Activated naive CD4-positive, alpha-beta T cell (primary cell): ENCODE measurements around the gene ZNF564.
A peak's percentile ranks its signal among the peaks of the same experiment; 100 is the strongest.
"Not testable (repeated sequence)": the region's sequence is repeated elsewhere in the genome, so short reads cannot be mapped to it uniquely, and the experiment has no call there.

Source experiments
- DNase-seq, 4 experiments: peaks; one replicate each; lab custom pipeline; 2025; lab: John Stamatoyannopoulos, UW

ZNF564 gene

DNA sequence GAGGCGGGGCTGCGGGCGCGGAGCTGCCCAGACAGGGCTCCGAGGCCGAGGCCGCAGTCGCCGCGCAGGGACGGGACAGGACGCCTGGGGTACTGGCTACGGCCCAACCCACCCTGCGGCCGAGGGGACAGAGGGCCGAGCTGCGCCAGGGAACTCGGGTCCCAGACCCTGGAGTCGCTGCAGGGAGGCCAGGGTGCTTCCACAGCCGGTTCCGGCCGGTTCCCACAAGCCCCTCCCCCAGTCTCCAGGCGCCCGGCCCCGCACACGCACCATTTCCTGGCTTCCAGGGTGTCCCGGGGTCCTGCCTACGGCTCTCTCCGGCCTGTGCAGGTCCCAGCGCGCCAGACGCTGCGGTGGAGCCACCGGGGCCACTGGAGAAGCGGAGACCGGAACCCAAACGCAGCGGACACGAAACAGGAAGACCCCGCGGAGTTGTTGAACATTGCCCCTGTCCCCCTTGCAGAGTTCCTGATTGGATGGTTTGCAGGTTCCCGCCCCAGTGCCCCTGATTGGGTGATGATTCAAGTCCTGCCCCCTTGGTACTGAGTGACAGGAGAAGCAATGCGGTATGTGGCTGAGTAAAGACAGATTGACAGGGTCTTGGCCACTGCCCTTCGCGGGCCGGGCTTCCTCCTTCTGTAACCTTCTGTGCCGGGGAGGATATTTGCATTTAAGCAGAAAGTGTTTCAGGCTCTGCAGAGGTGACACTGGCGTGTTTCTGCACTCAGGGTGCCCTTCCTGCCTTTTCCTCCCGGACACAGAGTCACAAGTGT lies at the start of gene ZNF564:
Gene ZNF564 (minus strand): TSS at position 423 of the 773 bp plus-strand sequence. CDS start 150 bp downstream, at position 273.
- peak; percentile 66 to 83 (median 78) for DNase-seq

DNA sequence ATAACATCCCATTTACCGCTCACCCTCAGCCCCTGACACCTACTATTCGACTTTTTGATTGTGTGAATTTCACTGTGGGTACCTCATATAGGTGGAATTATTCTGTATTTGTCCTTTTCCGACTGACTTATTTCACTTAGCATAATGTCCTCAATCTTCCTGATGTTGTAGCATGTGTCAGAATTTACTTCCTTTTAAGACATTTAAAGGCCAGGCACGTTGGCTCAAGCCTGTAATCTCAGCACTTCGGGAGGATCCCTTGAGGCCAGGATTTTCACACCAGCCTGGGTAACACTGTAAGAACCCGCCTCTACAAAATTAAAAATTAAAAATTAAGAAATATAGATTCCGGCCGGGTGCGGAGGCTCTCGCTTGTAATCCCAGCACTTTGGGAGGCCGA lies 46.3 kb upstream of the ZNF564 start:
- DNase-seq: no peak

DNA sequence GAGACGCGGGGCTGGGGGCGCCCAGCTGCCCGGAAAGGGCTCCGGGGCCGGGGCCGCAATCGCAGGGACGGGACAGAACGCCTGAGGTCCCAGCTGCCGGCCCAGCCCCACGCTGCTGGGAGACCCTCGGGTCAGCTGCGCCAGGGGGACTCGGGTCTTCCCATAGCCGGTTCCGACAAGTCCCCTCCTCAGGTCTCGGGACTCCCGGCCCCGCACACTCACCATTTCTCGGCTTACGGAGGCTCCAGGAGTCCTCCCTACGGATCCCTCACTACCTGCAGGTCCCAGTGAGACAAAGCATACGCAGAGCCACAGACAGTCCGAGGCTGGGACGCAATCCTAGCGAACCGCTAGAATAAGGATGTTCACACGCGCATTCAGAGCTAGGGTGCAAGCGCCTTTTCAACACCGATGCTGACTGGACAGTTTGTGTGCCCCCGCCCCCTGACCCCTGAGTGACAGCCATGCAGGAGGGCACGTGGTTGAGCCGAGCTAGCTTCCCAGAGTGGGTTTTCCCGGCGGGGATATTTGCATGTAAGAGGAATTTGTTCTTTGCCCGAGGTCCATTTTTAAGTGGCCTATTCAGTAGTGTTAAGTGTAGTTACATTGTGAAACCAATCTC lies 45.8 kb upstream of the ZNF564 start:
- no peak for DNase-seq

DNA sequence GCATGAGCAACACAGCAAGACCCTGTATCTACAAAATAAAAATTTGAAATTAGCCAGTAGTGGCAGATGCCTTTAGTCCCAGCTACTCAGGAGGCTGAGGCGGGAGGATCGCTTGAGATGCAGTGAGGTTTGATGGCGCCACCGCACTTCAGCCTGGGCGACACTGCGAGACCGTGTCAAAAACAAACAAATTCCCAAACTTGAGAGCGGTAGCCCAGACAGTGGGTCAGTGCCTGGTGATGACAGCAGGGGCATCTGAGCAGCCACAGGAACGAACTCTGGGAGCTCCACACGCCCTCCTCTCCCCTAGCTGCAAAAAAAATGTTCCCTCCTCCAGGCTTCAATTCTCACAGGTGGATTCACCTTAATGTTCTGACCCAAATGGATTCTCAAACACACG lies 45.2 kb upstream of the ZNF564 start:
- DNase-seq: no peak

DNA sequence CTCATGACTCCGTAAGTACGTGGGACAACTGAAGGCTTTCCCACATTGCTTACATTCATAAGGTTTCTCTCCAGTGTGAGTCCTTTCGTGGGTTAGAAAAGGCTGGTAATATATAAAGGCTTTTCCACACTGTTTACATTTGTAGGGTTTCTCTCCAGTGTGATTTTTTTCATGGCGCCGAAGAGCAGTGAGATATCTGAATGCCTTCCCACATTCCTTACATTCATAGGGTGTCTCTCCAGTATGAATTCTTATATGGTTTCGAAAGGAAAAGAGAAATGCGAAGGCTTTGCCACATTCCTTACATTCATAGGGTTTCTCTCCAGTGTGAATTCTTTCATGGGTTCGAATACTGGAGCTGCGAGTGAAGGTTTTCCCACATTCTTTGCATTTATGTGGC lies 29.8 kb upstream of the ZNF564 start:
- no peak for DNase-seq

DNA sequence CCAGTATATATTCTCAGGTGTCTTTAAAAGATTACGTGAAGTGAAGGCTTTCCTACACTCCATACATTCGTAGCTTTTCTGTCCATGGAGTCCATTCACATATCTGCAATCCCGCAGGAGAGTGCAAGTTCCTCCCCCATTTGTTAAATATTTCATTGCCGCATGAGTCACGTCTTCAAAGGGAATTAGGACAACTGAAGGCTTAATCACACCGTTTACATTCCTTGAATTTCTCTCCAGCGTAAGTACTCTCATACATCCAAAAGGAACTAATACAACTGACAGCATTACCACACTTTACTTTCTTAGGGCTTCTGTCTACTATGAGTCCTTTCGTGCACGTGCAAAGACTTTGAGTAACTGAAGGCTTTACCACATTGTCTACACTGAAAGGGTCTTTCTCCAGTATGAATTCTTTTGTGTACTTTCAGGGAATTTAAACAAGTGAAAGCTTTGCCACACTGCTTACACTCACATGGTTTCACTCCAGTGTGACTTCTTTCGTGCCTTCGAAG lies 29.0 kb upstream of the ZNF564 start:
- no peak for DNase-seq

DNA sequence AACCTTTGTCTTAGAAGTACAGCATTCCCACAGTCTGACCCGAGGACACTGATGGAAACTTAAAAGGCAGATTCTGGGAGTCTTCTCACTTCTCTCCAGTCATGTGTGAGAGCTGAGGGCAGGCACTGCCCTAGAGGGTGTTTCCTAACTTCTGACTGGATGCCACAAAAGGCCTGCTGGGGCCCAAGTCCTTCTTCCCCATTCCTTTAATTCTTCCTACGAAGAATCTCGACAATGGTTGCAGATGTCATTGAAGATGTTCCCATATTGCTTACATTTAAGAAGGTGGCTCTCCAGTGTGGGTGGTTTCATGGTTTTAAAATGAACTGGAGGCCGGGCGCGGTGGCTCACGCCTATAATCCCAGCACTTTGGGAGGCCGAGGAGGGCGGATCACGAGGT lies 27.4 kb upstream of the ZNF564 start:
- no peak for DNase-seq

DNA sequence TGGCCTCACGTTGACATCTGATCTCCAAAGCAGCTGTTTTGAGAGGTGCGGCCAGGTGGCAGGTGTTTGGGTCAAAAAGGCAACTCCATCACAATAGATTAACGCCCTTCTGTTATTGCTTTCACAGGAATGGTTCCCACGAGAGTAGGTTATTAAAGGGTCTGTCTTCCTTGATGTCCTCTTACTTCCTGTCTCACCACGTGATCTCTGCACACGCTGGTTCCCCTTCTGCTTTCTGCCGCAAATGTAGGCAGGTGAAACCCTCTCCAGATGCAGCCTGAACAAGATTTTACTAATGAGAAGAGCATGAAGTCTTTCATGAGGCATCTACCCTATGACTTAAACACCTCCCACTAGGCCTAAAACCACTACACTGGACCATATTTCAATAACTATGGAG lies 22.8 kb upstream of the ZNF564 start:
- DNase-seq: no peak

DNA sequence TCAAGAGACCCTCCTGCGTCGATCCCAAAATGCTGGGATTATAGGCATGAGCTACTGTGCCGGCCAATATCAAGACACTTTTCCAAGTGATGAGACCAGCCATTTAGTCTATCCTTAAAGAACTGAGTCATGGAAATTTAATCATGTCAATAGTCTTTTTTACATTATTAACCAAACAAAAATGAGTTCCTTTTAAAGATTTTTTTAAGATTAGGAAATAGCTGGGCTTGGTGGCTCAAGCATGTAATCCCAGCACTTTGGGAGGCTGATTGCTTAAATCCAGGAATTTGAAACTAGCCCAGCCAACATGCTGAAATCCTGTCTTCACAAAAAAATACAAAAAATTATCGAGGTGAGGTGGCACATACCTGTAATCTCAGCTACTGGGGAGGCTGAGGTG lies 16.7 kb upstream of the ZNF564 start:
- no peak for DNase-seq

DNA sequence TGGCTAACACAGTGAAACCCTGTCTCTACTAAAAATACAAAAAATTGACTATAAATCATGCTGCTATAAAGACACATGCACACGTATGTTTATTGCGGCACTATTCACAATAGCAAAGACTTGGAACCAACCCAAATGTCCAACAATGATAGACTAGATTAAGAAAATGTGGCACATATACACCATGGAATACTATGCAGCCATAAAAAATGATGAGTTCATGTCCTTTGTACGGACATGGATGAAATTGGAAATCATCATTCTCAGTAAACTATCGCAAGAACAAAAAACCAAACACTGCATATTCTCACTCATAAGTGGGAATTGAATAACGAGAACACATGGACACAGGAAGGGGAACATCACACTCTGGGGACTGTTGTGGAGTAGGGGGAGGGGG lies 15.1 kb upstream of the ZNF564 start:
- DNase-seq: not testable (repeated sequence)

DNA sequence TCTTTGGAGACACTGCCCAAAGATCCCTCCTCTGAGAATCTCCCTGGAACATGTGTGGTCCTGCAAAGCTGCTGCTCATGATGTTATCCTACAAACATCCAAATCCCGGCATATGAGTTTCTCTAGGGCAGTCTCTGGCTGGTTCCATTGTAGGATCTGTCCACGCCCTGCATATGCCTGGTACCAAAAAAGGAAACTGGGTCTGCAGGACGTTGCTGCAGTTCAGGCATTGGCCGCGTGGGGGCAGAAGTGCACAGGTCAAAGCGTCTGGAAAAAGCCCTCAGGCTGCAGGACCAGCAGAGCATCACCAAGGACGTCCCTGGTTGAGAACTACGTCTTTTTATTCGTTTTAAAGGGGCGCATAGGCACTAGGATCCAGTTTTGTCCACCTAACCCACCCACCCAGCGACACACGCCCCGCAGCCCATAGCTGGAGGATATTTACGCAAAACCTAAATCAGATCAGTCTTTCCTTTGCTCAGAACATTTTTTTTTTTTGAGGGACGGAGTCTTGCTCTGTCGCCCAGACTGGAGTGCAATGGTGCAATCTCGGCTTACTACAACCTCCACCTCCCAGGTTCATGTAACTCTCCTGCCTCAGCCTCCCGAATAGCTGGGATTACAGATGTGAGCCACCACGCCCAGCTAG lies 12.9 kb upstream of the ZNF564 start:
- peak; percentile 92 to 98 (median 94) for DNase-seq

DNA sequence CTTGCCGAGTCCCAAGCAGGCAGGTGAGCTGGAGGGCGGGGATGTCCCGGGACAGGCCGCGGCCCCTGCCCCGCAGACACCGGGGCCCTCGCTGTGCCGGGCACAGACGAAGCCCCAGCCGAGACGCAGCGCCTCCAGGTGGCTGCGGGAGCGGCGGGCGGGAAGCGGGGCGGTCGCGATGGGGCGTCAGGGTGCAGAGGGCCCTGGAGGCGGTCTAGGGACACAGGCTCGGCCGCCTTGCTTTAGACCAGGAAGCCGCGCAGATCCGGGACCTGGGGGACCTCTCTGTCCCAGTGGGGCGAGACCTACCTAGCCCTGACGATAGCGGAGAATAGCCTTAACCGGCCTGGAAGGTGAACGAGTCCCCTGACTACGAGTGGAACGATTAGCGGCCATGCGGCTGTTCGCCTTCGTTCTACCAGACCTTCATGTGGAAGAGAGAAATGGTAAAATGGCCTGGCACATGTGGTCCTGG lies 4.2 kb upstream of the ZNF564 start:
- DNase-seq: no peak

DNA sequence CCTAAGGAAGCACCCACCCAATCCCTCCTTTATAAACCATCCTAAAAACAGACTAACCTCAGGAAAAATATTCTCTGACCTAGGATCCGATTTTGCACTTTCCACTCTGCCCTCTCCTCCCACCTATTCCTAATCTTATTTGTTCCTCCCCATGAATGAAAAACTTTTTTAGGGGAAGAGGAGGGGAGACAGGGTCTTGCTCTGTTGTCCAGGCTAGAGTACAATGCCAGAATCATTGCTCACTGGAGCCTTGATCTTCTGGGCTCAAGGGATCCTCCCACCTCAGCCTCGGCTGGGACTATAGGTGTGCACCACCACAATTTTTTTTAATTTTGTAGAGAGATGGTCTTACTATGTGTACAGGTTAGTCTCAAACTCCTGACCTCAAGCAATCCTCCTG lies 4.4 kb downstream of the ZNF564 start:
- no peak for DNase-seq

DNA sequence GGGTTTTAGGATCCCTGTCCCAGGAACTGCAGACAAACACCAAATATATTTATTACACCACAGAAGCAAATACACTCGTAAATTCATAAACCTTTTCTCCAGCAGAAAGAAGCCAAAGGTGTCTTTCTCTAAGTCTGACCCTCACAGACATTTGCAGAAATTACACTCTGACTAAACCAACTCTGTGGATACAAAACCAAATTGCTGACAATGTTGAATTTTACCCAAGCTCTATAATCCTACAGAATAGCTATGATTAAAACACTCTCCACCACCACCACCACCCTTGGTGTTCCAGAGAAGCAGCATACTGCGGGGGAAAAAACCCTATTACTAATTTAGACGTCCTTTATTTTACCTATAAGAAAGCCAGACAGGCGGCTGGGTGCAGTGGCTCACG lies 5.2 kb downstream of the ZNF564 start:
- no peak for DNase-seq

DNA sequence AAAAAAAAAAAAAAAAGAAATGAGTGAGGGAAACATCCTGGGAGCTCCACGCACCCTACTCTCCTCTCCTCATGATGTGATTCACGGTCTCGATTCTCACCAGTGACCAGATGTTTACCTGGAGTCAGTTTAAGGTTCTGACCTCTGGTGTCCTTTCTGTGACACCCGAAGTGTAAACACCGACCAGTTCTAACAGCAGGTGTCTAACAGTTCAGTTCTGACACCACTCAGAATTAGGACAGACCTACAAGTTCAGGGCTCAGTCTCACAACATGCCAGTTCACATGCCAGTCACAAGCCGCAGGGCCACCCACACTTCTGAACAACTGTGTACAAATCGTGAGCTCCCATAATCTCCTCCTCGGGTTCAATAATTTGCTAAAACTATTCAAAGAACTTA lies 6.0 kb downstream of the ZNF564 start:
- no peak for DNase-seq

DNA sequence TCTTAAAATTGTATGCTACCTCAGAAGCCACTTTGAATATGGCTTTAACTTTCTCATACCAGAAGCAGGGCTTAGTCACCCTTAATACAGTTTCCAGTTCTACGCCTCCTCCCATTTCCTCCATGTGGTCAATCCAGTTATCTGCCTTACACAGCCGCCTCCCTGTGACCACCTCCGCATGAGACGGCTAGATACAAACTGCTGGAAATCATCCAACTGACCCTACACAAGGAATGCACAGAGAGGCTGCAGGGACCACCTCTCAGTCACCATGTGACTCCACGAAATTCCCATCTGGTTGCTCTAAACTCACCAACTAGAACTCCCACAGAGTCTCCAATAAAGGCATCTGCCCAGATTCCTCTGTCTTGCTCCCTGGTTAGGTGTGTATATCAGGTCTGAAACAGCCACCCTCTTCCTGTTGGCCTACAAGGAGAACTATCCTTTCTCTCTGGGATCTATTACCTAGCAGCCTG lies 6.8 kb downstream of the ZNF564 start:
- DNase-seq: no peak

DNA sequence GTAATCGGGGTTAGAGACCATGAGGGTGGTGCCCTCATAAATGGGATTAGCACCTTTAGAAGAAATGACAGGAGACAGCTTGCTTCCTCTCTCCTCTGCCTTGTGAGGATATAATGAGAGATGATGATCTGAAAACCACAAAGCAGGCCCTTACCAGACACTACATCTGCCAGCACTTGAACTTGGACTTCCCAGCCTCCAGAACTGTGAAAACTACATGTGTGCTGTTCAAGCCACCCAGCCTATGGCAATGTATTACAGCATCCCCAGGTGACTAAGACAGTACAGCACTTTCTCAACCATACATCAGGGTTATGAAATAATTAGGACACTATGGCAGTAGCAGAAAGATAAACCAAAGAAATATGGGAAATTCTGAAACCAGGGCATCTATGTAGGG lies 7.4 kb downstream of the ZNF564 start:
- DNase-seq: no peak

DNA sequence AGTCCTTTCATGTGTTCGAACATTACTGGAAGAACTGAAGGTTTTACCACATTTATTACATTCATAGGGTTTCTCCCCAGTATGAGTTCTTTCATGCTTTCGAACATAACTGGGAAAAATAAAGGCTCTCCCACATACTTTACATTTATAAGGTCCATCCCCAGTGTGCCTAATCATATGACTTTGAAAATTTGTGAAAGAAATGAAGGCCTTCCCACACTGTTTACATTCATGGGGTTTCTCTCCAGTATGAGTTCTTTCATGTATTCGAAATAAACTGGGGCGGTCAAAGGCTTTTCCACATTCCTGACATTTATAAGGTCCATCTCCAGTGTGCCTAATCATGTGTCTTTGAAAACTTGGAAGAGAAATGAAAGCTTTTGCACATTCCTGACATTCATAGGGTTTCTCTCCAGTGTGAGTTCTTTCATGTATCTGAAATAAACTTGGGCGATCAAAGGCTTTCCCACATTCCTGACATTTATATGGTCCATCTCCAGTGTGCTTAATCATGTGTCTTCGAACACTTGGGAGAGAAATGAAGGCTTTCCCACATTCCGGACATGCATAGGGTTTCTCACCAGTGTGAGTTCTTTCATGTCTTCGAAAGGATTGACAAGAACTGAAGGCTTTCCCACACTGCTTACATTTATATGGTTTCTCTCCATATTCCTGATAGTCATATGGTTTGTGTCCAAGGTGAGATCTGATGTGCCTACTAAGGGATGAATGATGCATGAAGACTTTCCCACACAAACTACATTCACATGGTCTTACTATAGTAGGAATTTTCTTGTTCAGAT lies 24.0 kb downstream of the ZNF564 start:
- no peak for DNase-seq

DNA sequence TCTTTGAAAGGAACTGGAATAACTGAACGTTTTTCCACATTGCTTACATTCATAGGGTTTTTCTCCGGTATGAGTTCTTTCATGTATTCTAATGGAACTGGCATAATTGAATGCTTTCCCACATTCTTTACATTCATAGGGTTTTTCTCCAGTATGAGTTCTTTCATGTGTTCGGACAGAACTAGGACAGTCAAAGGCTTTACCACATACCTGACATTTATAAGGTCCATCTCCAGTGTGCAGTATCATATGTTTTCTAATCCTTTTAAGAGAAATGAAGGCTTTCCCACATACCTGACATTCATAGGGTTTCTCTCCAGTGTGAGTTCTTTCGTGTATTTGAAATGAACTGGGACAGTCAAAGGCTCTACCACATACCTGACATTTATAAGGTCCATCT lies 24.7 kb downstream of the ZNF564 start:
- DNase-seq: no peak

DNA sequence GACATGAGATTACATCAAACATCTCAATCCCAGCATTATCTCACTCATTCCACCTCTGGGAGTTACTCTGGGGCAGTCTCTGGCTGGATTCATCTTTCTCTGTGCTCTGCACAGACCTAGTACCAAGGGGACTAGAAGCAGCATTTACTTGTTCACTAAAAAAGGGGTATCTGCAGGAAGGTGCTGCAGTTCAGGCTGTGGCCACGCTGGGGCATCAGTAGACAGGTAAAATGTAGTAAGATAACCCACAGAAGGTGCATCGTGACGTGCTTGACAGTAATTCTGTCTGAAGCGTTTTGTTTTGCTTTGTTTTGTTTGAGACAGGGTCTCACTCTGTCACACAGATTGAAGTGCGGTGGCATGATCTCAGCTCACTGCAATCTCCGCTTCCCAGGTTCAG lies 29.3 kb downstream of the ZNF564 start:
- DNase-seq: no peak

DNA sequence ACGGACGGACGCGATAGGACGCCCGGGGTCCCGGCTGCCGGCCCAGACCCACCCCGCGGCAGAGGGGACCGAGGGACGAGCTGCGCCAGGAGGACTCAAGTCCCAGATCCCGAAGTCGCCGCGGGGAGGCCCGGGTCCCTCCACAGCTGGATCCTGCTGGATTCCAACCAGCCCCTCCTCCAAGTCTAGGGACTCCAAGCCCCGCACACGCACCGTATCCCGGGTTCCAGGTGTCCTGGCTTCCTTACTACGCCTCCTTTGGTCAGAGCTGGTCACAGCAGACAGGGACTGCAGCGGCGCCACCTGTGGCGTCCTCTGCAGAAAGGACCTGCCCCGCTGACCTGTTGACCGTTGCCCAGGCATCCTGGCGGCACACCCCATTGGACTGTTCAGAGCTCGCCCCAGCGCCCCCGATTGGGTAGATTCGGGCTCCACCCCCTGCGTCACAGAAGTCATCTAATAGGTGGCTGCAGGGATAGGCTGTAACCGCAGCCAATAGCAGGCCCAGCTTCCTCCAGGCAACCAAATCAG lies 37.7 kb downstream of the ZNF564 start:
- no peak for DNase-seq

DNA sequence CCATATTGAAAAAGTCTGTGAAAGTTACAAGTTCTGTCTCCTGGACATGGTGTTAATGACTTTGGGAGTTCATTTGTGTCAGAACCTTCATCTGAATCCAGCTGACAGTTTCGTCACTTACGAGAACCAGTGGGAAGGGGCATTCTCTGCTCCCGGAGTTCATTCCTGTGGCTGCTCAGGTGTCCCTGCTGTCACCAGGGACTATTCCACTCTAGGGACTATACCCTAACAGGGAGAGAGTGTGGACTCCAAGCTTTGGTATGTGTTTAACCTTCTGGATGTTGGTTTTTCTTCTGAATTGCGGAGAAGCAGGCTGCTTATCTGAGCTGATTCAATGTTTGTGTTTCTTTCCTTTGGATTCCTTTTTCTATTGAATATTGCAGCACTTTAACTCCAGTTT lies 54.2 kb downstream of the ZNF564 start:
- no peak for DNase-seq
